DMS153 treated with DMSO at 0.1 percent for 48 hours (cell line): Measurements from ENCODE around the gene ROR1.
A peak's percentile ranks its signal among the peaks of the same experiment; 100 is the strongest.

ENCODE experiments used
- DNase-seq: peaks from one replicate; lab custom pipeline; 2025; ENCODE audit not compliant: unreplicated experiment; lab: John Stamatoyannopoulos, UW

The ROR1 gene

GRCh38 chr1:63928186-63929105, 154.6 kb downstream of the ROR1 start:
- DNase-seq, result no peak

GRCh38 chr1:63929106-63929478, 155.3 kb downstream of the ROR1 start:
- no peak for DNase-seq

- DNase-seq, result no peak
These were observed 157.7 kb downstream of the ROR1 start for GRCh38 chr1:63931468-63931867.

- DNase-seq, result no peak
These were observed 160.9 kb downstream of the ROR1 start for GRCh38 chr1:63934697-63935096.

GRCh38 chr1:63935143-63935542, 161.3 kb downstream of the ROR1 start:
- DNase-seq, result peak; percentile 26

- no peak for DNase-seq
These were observed 161.7 kb downstream of the ROR1 start for GRCh38 chr1:63935553-63935952.

- DNase-seq, result no peak
These were observed 162.5 kb downstream of the ROR1 start for GRCh38 chr1:63936276-63936675.

- no peak for DNase-seq
These were observed 163.0 kb downstream of the ROR1 start for GRCh38 chr1:63936801-63937200.

GRCh38 chr1:63937461-63938022, 163.7 kb downstream of the ROR1 start:
- no peak for DNase-seq

GRCh38 chr1:63940440-63940839, 166.6 kb downstream of the ROR1 start:
- no peak for DNase-seq

GRCh38 chr1:63943393-63943792, 169.6 kb downstream of the ROR1 start:
- DNase-seq, result no peak

- DNase-seq, result no peak
These were observed 172.1 kb downstream of the ROR1 start for GRCh38 chr1:63945943-63946342.

- DNase-seq, result no peak
These were observed 173.2 kb downstream of the ROR1 start for GRCh38 chr1:63946866-63947491.

GRCh38 chr1:63947904-63948303, 174.1 kb downstream of the ROR1 start:
- DNase-seq, result no peak

GRCh38 chr1:63950023-63950422, 176.2 kb downstream of the ROR1 start:
- no peak for DNase-seq

GRCh38 chr1:63951059-63951946, 177.5 kb downstream of the ROR1 start:
- no peak for DNase-seq

- DNase-seq, result no peak
These were observed 180.4 kb downstream of the ROR1 start for GRCh38 chr1:63954187-63954586.

- DNase-seq, result no peak
These were observed 181.7 kb downstream of the ROR1 start for GRCh38 chr1:63955370-63956145.

GRCh38 chr1:63958556-63958955, 184.7 kb downstream of the ROR1 start:
- no peak for DNase-seq

- DNase-seq, result no peak
These were observed 186.5 kb downstream of the ROR1 start for GRCh38 chr1:63960326-63960725.
